Loucy (cell line): Measurements from ENCODE around the gene KCNT1.

Experiments used
- EZH2phosphoT487 ChIP-seq: fragments of 200-600 bp; IDR thresholded peaks from 2 replicates; pipeline ENCODE4 v1.6.1; 2018; ENCODE audit warnings: antibody characterized with exemption, mild to moderate bottlenecking, moderate library complexity, borderline replicate concordance
- TF ChIP-seq, protein P1 (sequence below): fragments of 200-600 bp; sonication (generic); conservative IDR thresholded peaks from 2 replicates; pipeline ENCODE4 v1.5.1; 2014; ENCODE audit warnings: mild to moderate bottlenecking, antibody characterized with exemption, low read length

DNA sequence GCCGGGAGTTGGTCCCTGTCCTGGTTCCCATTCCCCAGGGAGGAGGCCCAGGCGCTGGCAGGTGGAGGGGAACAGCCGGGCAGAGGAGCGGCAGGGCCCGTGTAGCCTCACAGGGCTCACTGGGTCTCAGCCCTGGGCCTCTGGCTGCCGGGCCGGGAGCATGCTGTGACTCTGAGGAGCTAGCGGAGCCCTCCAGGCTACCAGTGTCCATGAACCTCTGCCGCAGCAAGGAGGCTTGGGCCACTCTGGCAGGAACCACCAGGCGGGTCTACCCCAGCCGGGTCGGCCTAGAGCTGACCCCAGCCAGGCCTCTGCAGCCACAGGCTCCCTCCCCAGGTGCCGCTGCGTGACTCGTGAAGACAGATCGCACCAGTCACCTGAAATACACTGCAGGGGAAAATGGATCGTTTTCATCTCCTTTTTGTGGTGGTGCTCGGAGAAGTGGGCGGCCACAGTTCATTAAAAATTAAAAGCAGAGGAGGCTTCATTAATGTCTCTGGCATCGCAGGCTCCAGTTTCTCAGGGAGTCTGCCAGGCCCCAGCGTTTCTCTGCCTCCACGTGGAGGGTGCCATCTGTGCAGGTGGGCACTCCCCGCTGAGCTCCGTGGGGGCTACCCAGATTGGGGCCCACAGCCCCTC is 43.8 kb downstream of the KCNT1 start:
- TF ChIP-seq, protein P1, sequence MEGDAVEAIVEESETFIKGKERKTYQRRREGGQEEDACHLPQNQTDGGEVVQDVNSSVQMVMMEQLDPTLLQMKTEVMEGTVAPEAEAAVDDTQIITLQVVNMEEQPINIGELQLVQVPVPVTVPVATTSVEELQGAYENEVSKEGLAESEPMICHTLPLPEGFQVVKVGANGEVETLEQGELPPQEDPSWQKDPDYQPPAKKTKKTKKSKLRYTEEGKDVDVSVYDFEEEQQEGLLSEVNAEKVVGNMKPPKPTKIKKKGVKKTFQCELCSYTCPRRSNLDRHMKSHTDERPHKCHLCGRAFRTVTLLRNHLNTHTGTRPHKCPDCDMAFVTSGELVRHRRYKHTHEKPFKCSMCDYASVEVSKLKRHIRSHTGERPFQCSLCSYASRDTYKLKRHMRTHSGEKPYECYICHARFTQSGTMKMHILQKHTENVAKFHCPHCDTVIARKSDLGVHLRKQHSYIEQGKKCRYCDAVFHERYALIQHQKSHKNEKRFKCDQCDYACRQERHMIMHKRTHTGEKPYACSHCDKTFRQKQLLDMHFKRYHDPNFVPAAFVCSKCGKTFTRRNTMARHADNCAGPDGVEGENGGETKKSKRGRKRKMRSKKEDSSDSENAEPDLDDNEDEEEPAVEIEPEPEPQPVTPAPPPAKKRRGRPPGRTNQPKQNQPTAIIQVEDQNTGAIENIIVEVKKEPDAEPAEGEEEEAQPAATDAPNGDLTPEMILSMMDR = no peak
- TF ChIP-seq EZH2phosphoT487 = no peak
